CD14-positive monocyte (primary cell): ENCODE results near the gene FN1. TPM values are rescaled to one million over a fixed set of nuclear protein-coding genes. Genes with fewer than 3 reads are reported as not detected.

Experiments
- DNase-seq, 3 donors: peaks; one replicate each; pipeline ENCODE4 v3.0.0-alpha.2; 2011 to 2022
- H2AFZ ChIP-seq: 2 replicates; pipeline ENCODE4 v1.6.0; 2012; ENCODE audit warnings: mild to moderate bottlenecking, low read depth, low read length, inconsistent platforms; ENCODE audit not compliant: insufficient read depth, poor library complexity, severe bottlenecking
- H3K27ac ChIP-seq, 2 donors: 1 replicate in 1 of 2; 2 replicates in 1 of 2; pipeline ENCODE4 v1.5.1; 2012 to 2013; ENCODE audit warnings: low read length in 2 of 2, control low read depth in 1 of 2, inconsistent platforms in 1 of 2, low read depth in 1 of 2, mild to moderate bottlenecking in 1 of 2
- H3K27me3 ChIP-seq, 2 donors: one replicate each; pipeline versions ENCODE4 v1.6.0 to v1.6.1; 2011 to 2013; ENCODE audit warnings: low read length in 2 of 2; ENCODE audit not compliant: control insufficient read depth in 2 of 2, insufficient read depth in 2 of 2
- H3K36me3 ChIP-seq, 2 donors: replicated peaks in 1 of 2; 1 replicate in 1 of 2; 2 replicates in 1 of 2; pipeline versions ENCODE4 v1.5.1 to v1.6.1; 2012 to 2013; ENCODE audit warnings: low read length in 2 of 2, control low read depth in 1 of 2, inconsistent platforms in 1 of 2, mild to moderate bottlenecking in 1 of 2; ENCODE audit not compliant: insufficient read depth in 2 of 2, control insufficient read depth in 1 of 2
- H3K4me1 ChIP-seq, 2 donors: 1 replicate in 1 of 2; 2 replicates in 1 of 2; pipeline versions ENCODE4 v1.5.1 to v1.6.1; 2012 to 2013; ENCODE audit warnings: low read length in 2 of 2, control low read depth in 1 of 2, inconsistent platforms in 1 of 2, mild to moderate bottlenecking in 1 of 2, moderate library complexity in 1 of 2; ENCODE audit not compliant: insufficient read depth in 2 of 2, control insufficient read depth in 1 of 2
- H3K4me2 ChIP-seq: replicated peaks from 2 replicates; pipeline ENCODE3; 2012; ENCODE audit warnings: low read length, moderate library complexity, mild to moderate bottlenecking; ENCODE audit not compliant: poor library complexity, severe bottlenecking; ENCODE audit errors: extremely low read depth
- H3K4me3 ChIP-seq, 3 experiments: fragments of 200-600 bp in 1 of 3; sonication (generic) in 1 of 3; replicated peaks in 1 of 3; 1 replicate in 2 of 3; 2 replicates in 1 of 3; pipeline ENCODE4 v1.5.1; 2011 to 2013; ENCODE audit warnings: low read length in 3 of 3, mild to moderate bottlenecking in 3 of 3, control low read depth in 2 of 3, low read depth in 2 of 3, inconsistent platforms in 1 of 3, moderate library complexity in 1 of 3
- H3K79me2 ChIP-seq: 2 replicates; pipeline ENCODE4 v1.6.0; 2012; ENCODE audit warnings: mild to moderate bottlenecking, control low read depth, inconsistent platforms, low read length, moderate library complexity; ENCODE audit not compliant: insufficient read depth
- H3K9ac ChIP-seq: 2 replicates; pipeline ENCODE4 v1.6.0; 2017; ENCODE audit warnings: low read length, mild to moderate bottlenecking; ENCODE audit not compliant: insufficient read depth, poor library complexity, severe bottlenecking
- H3K9me3 ChIP-seq, 2 donors: replicated peaks in 1 of 2; 1 replicate in 1 of 2; 2 replicates in 1 of 2; pipeline versions ENCODE4 v1.5.1 to v1.6.1; 2012 to 2013; ENCODE audit warnings: low read length in 2 of 2, control low read depth in 1 of 2; ENCODE audit not compliant: control insufficient read depth in 1 of 2, insufficient read depth in 1 of 2
- H4K20me1 ChIP-seq: 2 replicates; pipeline ENCODE4 v1.6.0; 2012; ENCODE audit warnings: mild to moderate bottlenecking, low read length, control low read depth, moderate library complexity; ENCODE audit not compliant: insufficient read depth
- H3K27ac Mint-ChIP-seq, 7 donors: one replicate each; pipeline ENCODE4 v1.8.0; 2020; ENCODE audit warnings: mild to moderate bottlenecking in 7 of 7, mixed read lengths in 7 of 7, moderate library complexity in 6 of 7, inconsistent platforms in 2 of 7
- H3K27me3 Mint-ChIP-seq, 3 donors: one replicate each; pipeline ENCODE4 v1.8.0; 2021 to 2022; ENCODE audit warnings: low read depth in 3 of 3, mild to moderate bottlenecking in 3 of 3, mixed read lengths in 3 of 3, moderate library complexity in 3 of 3, inconsistent platforms in 1 of 3
- H3K36me3 Mint-ChIP-seq, 2 donors: one replicate each; pipeline ENCODE4 v1.8.0; 2020; ENCODE audit warnings: mixed read lengths in 2 of 2, inconsistent platforms in 1 of 2, mild to moderate bottlenecking in 1 of 2
- H3K4me1 Mint-ChIP-seq: one replicate; pipeline ENCODE4 v1.8.0; 2020; ENCODE audit warnings: mild to moderate bottlenecking, mixed read lengths
- H3K4me3 Mint-ChIP-seq, 2 donors: one replicate each; pipeline ENCODE4 v1.8.0; 2020; ENCODE audit warnings: mild to moderate bottlenecking in 2 of 2, mixed read lengths in 2 of 2, moderate library complexity in 1 of 2
- H3K9me3 Mint-ChIP-seq, 7 donors: one replicate each; pipeline ENCODE4 v1.8.0; 2020 to 2022; ENCODE audit warnings: mixed read lengths in 7 of 7, mild to moderate bottlenecking in 6 of 7, moderate library complexity in 6 of 7, inconsistent platforms in 2 of 7
- CTCF ChIP-seq: fragments of 200-600 bp; IDR thresholded peaks from one replicate; pipeline ENCODE4 v1.8.0; 2022; ENCODE audit warnings: antibody characterized with exemption, mild to moderate bottlenecking
- WGBS: methylation state at CpG from one replicate; pipeline ENCODE4 v1.1.5; 2013; ENCODE audit warnings: missing lambda C conversion rate; ENCODE audit not compliant: insufficient coverage; 5-methylcytosine and 5-hydroxymethylcytosine counted together
- intact Hi-C, 2 donors: fragments of 100-400 bp; cut with micrococcal nuclease; formaldehyde crosslinking; loops; one replicate each; pipeline versions ENCODE4 v1.15.0 to v1.15.1; 2023
- polyA plus RNA-seq, 3 donors: library from polyadenylated mRNA; depleted of rRNA in 1 of 3; unstranded in 2 of 3; stranded (reverse) in 1 of 3; fragments of 300-500 nt in 2 of 3; fragments of >200 nt in 1 of 3; fragmentation: Illumina TruSeq in 2 of 3; gene quantifications; 1 replicate in 2 of 3; 2 replicates in 1 of 3; pipeline ENCODE4 v1.2.3, GENCODE V29; 2012 to 2021

Gene FN1
- polyA plus RNA-seq, 3 donors: 0.21 to 0.72 (median 0.23) TPM

GRCh38 chr2:215435280-215435869 lies 493 bp downstream of the FN1 start:
- H3K9me3 ChIP-seq: peaks cover 0 to 9% of the 10 kb centered on the region in 2 donors
- WGBS: 4% methylated on average over 30 of the region's 31 CpGs
- H3K9ac ChIP-seq: peak overlapping the region; percentile 16
- peak overlapping the region; percentile 61 to 90 for H3K4me3 Mint-ChIP-seq
- no peaks in the 10 kb centered on the region for H3K36me3 ChIP-seq
- intact Hi-C loops: no loop called here
- peaks cover 17 to 18% of the 10 kb centered on the region in 2 donors for H3K4me1 ChIP-seq
- H3K36me3 Mint-ChIP-seq: peaks cover 2 to 5% of the 10 kb centered on the region in 2 donors
- H3K4me2 ChIP-seq: peak overlapping the region; percentile 78
- peak overlapping the region; percentile 76 for H2AFZ ChIP-seq
- peaks cover 82 to 99% of the 10 kb centered on the region in 2 donors for H3K27me3 ChIP-seq
- peak in 1 of 3 donors; percentile 3 for DNase-seq
- no peaks in the 10 kb centered on the region for H3K79me2 ChIP-seq
- no peak overlapping the region for H3K27ac Mint-ChIP-seq
- H3K9me3 Mint-ChIP-seq: peaks cover 0 to 16% (median 3%) of the 10 kb centered on the region in 7 donors
- peaks cover 78 to 87% (median 81%) of the 10 kb centered on the region in 3 donors for H3K27me3 Mint-ChIP-seq
- H4K20me1 ChIP-seq: no peaks in the 10 kb centered on the region
- peaks cover 20% of the 10 kb centered on the region for H3K4me1 Mint-ChIP-seq
- no peak overlapping the region for H3K27ac ChIP-seq
- peak overlapping the region; percentile 30 to 72 (median 35) for H3K4me3 ChIP-seq
- TF ChIP-seq CTCF: no peak

GRCh38 chr2:215434447-215435279 lies 1.2 kb downstream of the FN1 start:
- H2AFZ ChIP-seq: no peak overlapping the region
- no peaks in the 10 kb centered on the region for H3K36me3 ChIP-seq
- H3K4me2 ChIP-seq: no peak overlapping the region
- intact Hi-C loops: no loop called here
- H3K9ac ChIP-seq: no peak overlapping the region
- WGBS: no CpG with 5 or more reads among the region's 10 CpGs
- Mint-ChIP-seq H3K27ac (no peak overlapping the region), H3K9me3 (peaks cover 0 to 16% (median 3%) of the 10 kb centered on the region in 7 donors), H3K27me3 (peaks cover 74 to 88% (median 77%) of the 10 kb centered on the region in 3 donors), H3K4me3 (peak overlapping the region; percentile 61 to 90), H3K36me3 (peaks cover 2 to 5% of the 10 kb centered on the region in 2 donors), H3K4me1 (peaks cover 20% of the 10 kb centered on the region)
- H3K9me3 ChIP-seq: peaks cover 0 to 9% of the 10 kb centered on the region in 2 donors
- peaks cover 17 to 18% of the 10 kb centered on the region in 2 donors for H3K4me1 ChIP-seq
- no peak for TF ChIP-seq CTCF
- H3K4me3 ChIP-seq: no peak overlapping the region
- no peak for DNase-seq
- no peaks in the 10 kb centered on the region for H4K20me1 ChIP-seq
- H3K79me2 ChIP-seq: no peaks in the 10 kb centered on the region
- H3K27ac ChIP-seq: no peak overlapping the region
- peaks cover 77 to 99% of the 10 kb centered on the region in 2 donors for H3K27me3 ChIP-seq
